HG02798 (cell line): ENCODE results near the gene EPHB2.

Experiments
- ATAC-seq: cut with Tn5 transposase; IDR thresholded peaks from one replicate; pipeline ENCODE4 v1.9.1; 2021; ENCODE audit warnings: mild to moderate bottlenecking; ENCODE audit not compliant: unreplicated experiment, poor library complexity

Gene EPHB2

GRCh38 chr1:22962558-22962957 lies 251.9 kb downstream of the EPHB2 start:
- ATAC-seq, result no peak

- ATAC-seq, result no peak
Observed at GRCh38 chr1:22963044-22963677, 252.5 kb downstream of the EPHB2 start.

- no peak for ATAC-seq
Observed at GRCh38 chr1:22966309-22966708, 255.7 kb downstream of the EPHB2 start.

- no peak for ATAC-seq
Observed at GRCh38 chr1:22967833-22968232, 257.2 kb downstream of the EPHB2 start.

- no peak for ATAC-seq
Observed at GRCh38 chr1:22969304-22969709, 258.7 kb downstream of the EPHB2 start.

- ATAC-seq, result no peak
Observed at GRCh38 chr1:22970096-22970495, 259.5 kb downstream of the EPHB2 start.
